GM23248 (cell line): ENCODE results near the gene NIPBL.

Experiments used
- EZH2 ChIP-seq: fragments of 200-600 bp; sonication (generic); IDR thresholded peaks from 2 replicates; pipeline ENCODE4 v1.6.1; 2018; ENCODE audit warnings: antibody characterized with exemption, mild to moderate bottlenecking; ENCODE audit not compliant: insufficient read depth, poor library complexity, severe bottlenecking
- EZH2phosphoT487 ChIP-seq: fragments of 200-600 bp; sonication (generic); IDR thresholded peaks from 2 replicates; pipeline ENCODE4 v1.6.1; 2018; ENCODE audit warnings: antibody characterized with exemption, moderate library complexity, mild to moderate bottlenecking, low read depth; ENCODE audit not compliant: insufficient read depth

- TF ChIP-seq EZH2phosphoT487 (no peak), EZH2 (no peak)
Observed at GRCh38 chr5:36985387-36985786, 108.8 kb downstream of the NIPBL start.
